HG02970 (cell line): ENCODE results near the gene NCBP3.

Experiments used
- ATAC-seq: cut with Tn5 transposase; IDR thresholded peaks from one replicate; pipeline ENCODE4 v1.9.1; 2021; ENCODE audit warnings: mild to moderate bottlenecking, moderate library complexity, moderate number of reproducible peaks; ENCODE audit not compliant: unreplicated experiment, low FRiP score

NCBP3 gene

GRCh38 chr17:3761036-3761917 lies 84.8 kb downstream of the NCBP3 start:
- ATAC-seq = no peak

- no peak for ATAC-seq
Measured at GRCh38 chr17:3759597-3760216, 86.3 kb downstream of the NCBP3 start.

- ATAC-seq = no peak
Measured at GRCh38 chr17:3755335-3756030, 90.6 kb downstream of the NCBP3 start.

GRCh38 chr17:3754458-3755334 lies 91.3 kb downstream of the NCBP3 start:
- no peak for ATAC-seq

- ATAC-seq = no peak
Measured at GRCh38 chr17:3754066-3754457, 92.0 kb downstream of the NCBP3 start.

DNA sequence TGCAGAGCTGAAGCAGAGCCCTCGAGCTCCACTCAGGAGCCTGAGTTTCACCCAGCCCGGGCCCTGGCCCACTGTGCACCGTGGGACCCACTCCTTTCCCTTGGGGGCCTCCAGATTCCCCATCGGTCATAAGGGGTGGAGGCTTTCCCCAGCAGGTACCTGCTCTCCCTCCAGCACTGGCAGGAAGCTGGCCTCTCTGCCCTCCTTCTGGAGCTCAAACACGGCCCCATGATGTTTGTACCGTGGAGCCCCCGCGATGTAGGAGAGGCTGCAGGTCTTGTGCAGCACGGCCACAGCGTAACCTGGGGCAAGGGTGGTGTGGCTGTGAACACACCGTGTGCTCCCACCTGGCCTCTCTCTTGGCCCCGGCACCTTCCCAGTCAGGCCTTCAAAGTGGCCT lies 92.4 kb downstream of the NCBP3 start:
- ATAC-seq = no peak
